SK-N-SH (cell line): ENCODE data around the gene CAPN3.
"Not testable (repeated sequence)": the region's sequence is repeated elsewhere in the genome, so short reads cannot be mapped to it uniquely, and the experiment has no call there.

Source experiments
- ELF1 ChIP-seq: IDR thresholded peaks from 2 replicates; pipeline ENCODE4 v1.4.0; 2012
- EZH2phosphoT487 ChIP-seq: fragments of 200-600 bp; sonication (generic); IDR thresholded peaks from 2 replicates; pipeline ENCODE4 v1.6.1; 2017; ENCODE audit warnings: low read depth, mixed run types, mild to moderate bottlenecking, antibody characterized with exemption, moderate library complexity, borderline replicate concordance
- GABPA ChIP-seq: IDR thresholded peaks from 2 replicates; pipeline ENCODE4 v1.4.0; 2012; ENCODE audit warnings: low read depth, mild to moderate bottlenecking
- POLR2AphosphoS5 ChIP-seq: IDR thresholded peaks from 2 replicates; pipeline ENCODE4 v1.6.1; 2012; ENCODE audit warnings: low read depth, low read length
- RAD21 ChIP-seq: IDR thresholded peaks from 2 replicates; pipeline ENCODE4 v1.6.1; 2012; ENCODE audit warnings: mild to moderate bottlenecking, low read length
- RCOR1 ChIP-seq: fragments of 150-350 bp; IDR thresholded peaks from 2 replicates; pipeline ENCODE4 v1.6.1; 2017; ENCODE audit warnings: antibody characterized with exemption, low read length
- RFX5 ChIP-seq: IDR thresholded peaks from 2 replicates; pipeline ENCODE4 v1.6.1; 2012; ENCODE audit warnings: mild to moderate bottlenecking, improper control_type of control experiment, low read length
- SIN3A ChIP-seq: IDR thresholded peaks from 2 replicates; pipeline ENCODE4 v1.6.1; 2012; ENCODE audit warnings: low read depth, mild to moderate bottlenecking, low read length, moderate library complexity, borderline replicate concordance
- SMC3 ChIP-seq: IDR thresholded peaks from 2 replicates; pipeline ENCODE4 v1.6.1; 2012; ENCODE audit warnings: low read depth, low read length, improper control_type of control experiment
- TAF1 ChIP-seq: IDR thresholded peaks from 2 replicates; pipeline ENCODE4 v1.6.1; 2012; ENCODE audit warnings: low read depth, mild to moderate bottlenecking, low read length, moderate library complexity, borderline replicate concordance
- YY1 ChIP-seq: IDR thresholded peaks from 2 replicates; pipeline ENCODE4 v1.4.0; 2012; ENCODE audit warnings: low read depth, mild to moderate bottlenecking
- TF ChIP-seq, protein P1 (sequence below): fragments of 200-600 bp; sonication (generic); IDR thresholded peaks from 2 replicates; pipeline ENCODE4 v1.6.1; 2017; ENCODE audit warnings: antibody characterized with exemption, mild to moderate bottlenecking, moderate library complexity
- TF ChIP-seq, protein P2 (sequence below): fragments of 150-350 bp; IDR thresholded peaks from 2 replicates; pipeline ENCODE4 v1.6.1; 2017; ENCODE audit warnings: antibody characterized with exemption, low read length, low read depth, borderline replicate concordance
- TF ChIP-seq, protein P3 (sequence below): IDR thresholded peaks from 2 replicates; pipeline ENCODE4 v1.4.0; 2012; ENCODE audit warnings: low read depth, borderline replicate concordance

DNA sequence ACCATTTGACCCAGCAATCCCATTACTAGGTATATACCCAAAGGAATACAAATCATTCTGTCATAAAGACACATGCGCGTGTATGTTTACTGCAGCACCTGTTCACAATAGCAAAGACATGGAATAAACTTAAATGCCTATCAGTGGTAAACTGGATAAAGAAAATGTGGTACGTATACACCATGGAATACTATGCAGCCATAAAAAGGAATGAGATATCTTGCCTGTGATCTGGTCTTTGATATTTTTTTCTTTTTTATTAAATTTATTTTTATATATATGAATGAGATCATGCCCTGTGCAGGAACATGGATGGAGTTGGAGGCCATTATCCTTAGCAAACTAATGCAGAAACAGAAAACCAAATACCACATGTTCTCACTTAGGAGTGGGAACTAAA, 22.2 kb upstream of the CAPN3 start:
- TF ChIP-seq POLR2AphosphoS5, YY1, TAF1, EZH2phosphoT487, ELF1, SIN3A, RFX5, RAD21, RCOR1, GABPA, SMC3: not testable (repeated sequence)
- TF ChIP-seq, protein P1, sequence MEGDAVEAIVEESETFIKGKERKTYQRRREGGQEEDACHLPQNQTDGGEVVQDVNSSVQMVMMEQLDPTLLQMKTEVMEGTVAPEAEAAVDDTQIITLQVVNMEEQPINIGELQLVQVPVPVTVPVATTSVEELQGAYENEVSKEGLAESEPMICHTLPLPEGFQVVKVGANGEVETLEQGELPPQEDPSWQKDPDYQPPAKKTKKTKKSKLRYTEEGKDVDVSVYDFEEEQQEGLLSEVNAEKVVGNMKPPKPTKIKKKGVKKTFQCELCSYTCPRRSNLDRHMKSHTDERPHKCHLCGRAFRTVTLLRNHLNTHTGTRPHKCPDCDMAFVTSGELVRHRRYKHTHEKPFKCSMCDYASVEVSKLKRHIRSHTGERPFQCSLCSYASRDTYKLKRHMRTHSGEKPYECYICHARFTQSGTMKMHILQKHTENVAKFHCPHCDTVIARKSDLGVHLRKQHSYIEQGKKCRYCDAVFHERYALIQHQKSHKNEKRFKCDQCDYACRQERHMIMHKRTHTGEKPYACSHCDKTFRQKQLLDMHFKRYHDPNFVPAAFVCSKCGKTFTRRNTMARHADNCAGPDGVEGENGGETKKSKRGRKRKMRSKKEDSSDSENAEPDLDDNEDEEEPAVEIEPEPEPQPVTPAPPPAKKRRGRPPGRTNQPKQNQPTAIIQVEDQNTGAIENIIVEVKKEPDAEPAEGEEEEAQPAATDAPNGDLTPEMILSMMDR, result not testable (repeated sequence)
- TF ChIP-seq, protein P2, sequence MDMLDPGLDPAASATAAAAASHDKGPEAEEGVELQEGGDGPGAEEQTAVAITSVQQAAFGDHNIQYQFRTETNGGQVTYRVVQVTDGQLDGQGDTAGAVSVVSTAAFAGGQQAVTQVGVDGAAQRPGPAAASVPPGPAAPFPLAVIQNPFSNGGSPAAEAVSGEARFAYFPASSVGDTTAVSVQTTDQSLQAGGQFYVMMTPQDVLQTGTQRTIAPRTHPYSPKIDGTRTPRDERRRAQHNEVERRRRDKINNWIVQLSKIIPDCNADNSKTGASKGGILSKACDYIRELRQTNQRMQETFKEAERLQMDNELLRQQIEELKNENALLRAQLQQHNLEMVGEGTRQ, result not testable (repeated sequence)
- TF ChIP-seq, protein P3, sequence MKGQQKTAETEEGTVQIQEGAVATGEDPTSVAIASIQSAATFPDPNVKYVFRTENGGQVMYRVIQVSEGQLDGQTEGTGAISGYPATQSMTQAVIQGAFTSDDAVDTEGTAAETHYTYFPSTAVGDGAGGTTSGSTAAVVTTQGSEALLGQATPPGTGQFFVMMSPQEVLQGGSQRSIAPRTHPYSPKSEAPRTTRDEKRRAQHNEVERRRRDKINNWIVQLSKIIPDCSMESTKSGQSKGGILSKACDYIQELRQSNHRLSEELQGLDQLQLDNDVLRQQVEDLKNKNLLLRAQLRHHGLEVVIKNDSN, result not testable (repeated sequence)
